HepG2 (cell line): Measurements from ENCODE around the gene MRPL18. TPM values are rescaled to one million over a fixed set of nuclear protein-coding genes. Genes with fewer than 3 reads are reported as not detected.
A peak's percentile ranks its signal among the peaks of the same experiment; 100 is the strongest.

ENCODE experiments used
- CERS6 ChIP-seq: sonication (generic); formaldehyde crosslinking; IDR thresholded peaks from 2 replicates; pipeline ENCODE4 v1.5.0; 2020; ENCODE audit warnings: missing genetic modification reagents
- FOXO1 ChIP-seq: sonication (generic); formaldehyde crosslinking; IDR thresholded peaks from 2 replicates; pipeline ENCODE4 v1.4.0; 2020; ENCODE audit warnings: missing genetic modification reagents
- HMG20A ChIP-seq: IDR thresholded peaks from 2 replicates; pipeline ENCODE4 v1.6.1; 2016; ENCODE audit warnings: borderline replicate concordance
- HOXD1 ChIP-seq: sonication (generic); formaldehyde crosslinking; IDR thresholded peaks from 2 replicates; pipeline ENCODE4 v1.5.0; 2020; ENCODE audit warnings: missing genetic modification reagents
- JUND ChIP-seq: sonication (generic); formaldehyde crosslinking; IDR thresholded peaks from 2 replicates; pipeline ENCODE4 v1.8.0; 2022; ENCODE audit warnings: mild to moderate bottlenecking, missing genetic modification reagents
- MAZ ChIP-seq, 2 experiments: sonication (generic) in 1 of 2; formaldehyde crosslinking in 1 of 2; IDR thresholded peaks; 2 replicates each; pipeline versions ENCODE4 v1.5.0 to v1.6.1; 2012 to 2020; ENCODE audit warnings: low read depth in 2 of 2, mild to moderate bottlenecking in 2 of 2, borderline replicate concordance in 1 of 2, improper control_type of control experiment in 1 of 2, low read length in 1 of 2, missing genetic modification reagents in 1 of 2, moderate library complexity in 1 of 2
- NCOA5 ChIP-seq: sonication (generic); formaldehyde crosslinking; IDR thresholded peaks from 2 replicates; pipeline ENCODE4 v1.4.0; 2020; ENCODE audit warnings: missing genetic modification reagents
- NFIC ChIP-seq: IDR thresholded peaks from 2 replicates; pipeline ENCODE4 v1.6.1; 2012; ENCODE audit warnings: mild to moderate bottlenecking, low read length, inconsistent platforms
- NONO ChIP-seq, 2 experiments: fragments of 450-650 bp in 1 of 2; sonication (generic) in 1 of 2; formaldehyde crosslinking in 1 of 2; IDR thresholded peaks in 1 of 2; conservative IDR thresholded peaks in 1 of 2; 2 replicates each; pipeline versions ENCODE4 v1.6.1 to v1.8.0; 2017 to 2022; ENCODE audit warnings: mild to moderate bottlenecking in 1 of 2, missing genetic modification reagents in 1 of 2, moderate library complexity in 1 of 2
- NR2F6 ChIP-seq, 2 experiments: IDR thresholded peaks; 2 replicates each; pipeline ENCODE4 v1.6.1; 2016; ENCODE audit warnings: antibody characterized with exemption in 1 of 2, mild to moderate bottlenecking in 1 of 2
- RAD51 ChIP-seq: fragments of 450-650 bp; IDR thresholded peaks from 2 replicates; pipeline ENCODE4 v1.6.1; 2016; ENCODE audit warnings: borderline replicate concordance
- RFXAP ChIP-seq: sonication (generic); formaldehyde crosslinking; IDR thresholded peaks from 2 replicates; pipeline ENCODE4 v1.4.0; 2020; ENCODE audit warnings: missing genetic modification reagents, borderline replicate concordance
- TAF15 ChIP-seq: fragments of 200-400 bp; formaldehyde crosslinking; IDR thresholded peaks from one replicate; pipeline ENCODE4 v1.6.1; 2018; ENCODE audit warnings: mild to moderate bottlenecking, low read depth, low read length; ENCODE audit not compliant: poor library complexity, severe bottlenecking
- ZFP62 ChIP-seq: sonication (generic); formaldehyde crosslinking; IDR thresholded peaks from 2 replicates; pipeline ENCODE4 v1.4.0; 2020; ENCODE audit warnings: missing genetic modification reagents
- ZNF124 ChIP-seq: sonication (generic); formaldehyde crosslinking; IDR thresholded peaks from 2 replicates; pipeline ENCODE4 v1.4.0; 2020; ENCODE audit warnings: missing genetic modification reagents
- ZNF180 ChIP-seq: sonication (generic); formaldehyde crosslinking; IDR thresholded peaks from 2 replicates; pipeline ENCODE4 v1.4.0; 2020; ENCODE audit warnings: low read depth, missing genetic modification reagents, borderline replicate concordance
- ZNF264 ChIP-seq: sonication (generic); formaldehyde crosslinking; IDR thresholded peaks from 2 replicates; pipeline ENCODE4 v1.4.0; 2020; ENCODE audit warnings: missing genetic modification reagents
- ZNF333 ChIP-seq: sonication (generic); formaldehyde crosslinking; IDR thresholded peaks from 2 replicates; pipeline ENCODE4 v1.4.0; 2020; ENCODE audit warnings: mild to moderate bottlenecking, missing genetic modification reagents, borderline replicate concordance
- ZNF577 ChIP-seq: sonication (generic); formaldehyde crosslinking; IDR thresholded peaks from 2 replicates; pipeline ENCODE4 v1.4.0; 2020; ENCODE audit warnings: mild to moderate bottlenecking, low read depth, missing genetic modification reagents, borderline replicate concordance
- ZNF710 ChIP-seq: sonication (generic); formaldehyde crosslinking; IDR thresholded peaks from 2 replicates; pipeline ENCODE4 v1.5.0; 2020; ENCODE audit warnings: mild to moderate bottlenecking, missing genetic modification reagents, borderline replicate concordance
- ZNF720 ChIP-seq: sonication (generic); formaldehyde crosslinking; IDR thresholded peaks from 2 replicates; pipeline ENCODE4 v1.4.0; 2020; ENCODE audit warnings: missing genetic modification reagents
- ZNF780A ChIP-seq: sonication (generic); formaldehyde crosslinking; IDR thresholded peaks from 2 replicates; pipeline ENCODE4 v1.8.0; 2022; ENCODE audit warnings: mild to moderate bottlenecking, missing genetic modification reagents, moderate library complexity
- ZNF782 ChIP-seq: sonication (generic); formaldehyde crosslinking; IDR thresholded peaks from 2 replicates; pipeline ENCODE4 v1.4.0; 2020; ENCODE audit warnings: missing genetic modification reagents, mild to moderate bottlenecking, borderline replicate concordance
- polyA plus RNA-seq, 8 experiments: library from polyadenylated mRNA; depleted of rRNA in 3 of 8; stranded (reverse) in 7 of 8; unstranded in 1 of 8; fragments of >200 nt; fragmentation: Illumina TruSeq in 4 of 8; extraction: Trizol in 4 of 8; gene quantifications; 2 replicates each; pipeline versions ENCODE4 v1.2.1 to v1.2.3, GENCODE V29; 2011 to 2016; ENCODE audit warnings: low read depth in 4 of 8, missing spikeins in 1 of 8, mixed read lengths in 1 of 8; ENCODE audit not compliant: insufficient read depth in 1 of 8
- total RNA-seq, 5 experiments: library from RNA; depleted of rRNA; stranded (reverse); fragments of >200 nt; fragmentation: Illumina TruSeq; extraction: Trizol; gene quantifications; 2 replicates each; pipeline ENCODE4 v1.2.3, GENCODE V29; 2016; ENCODE audit warnings: low read depth in 1 of 5
- TF ChIP-seq, protein P1 (sequence below): IDR thresholded peaks from 2 replicates; pipeline ENCODE4 v1.6.1; 2016; ENCODE audit warnings: missing compliant biosample characterization, missing genetic modification reagents, borderline replicate concordance

Gene MRPL18
- total and polyA plus RNA-seq, 2 of the 13 experiments (the other 11 are each of a cell fraction or from before 2014, with no cell fraction given) = 85.6 to 176 TPM

GRCh38 chr6:159789377-159790148, 704 bp upstream of the MRPL18 start, which contains the start of gene TCP1 (continued):
- TF ChIP-seq HOXD1 (CRISPR knock-in tag) = no peak
- peak; percentile 89; the same call in 1 of the 2 replicates for TF ChIP-seq ZNF780A (CRISPR knock-in tag)
- no peak for TF ChIP-seq NONO (IDR thresholded peaks at IDR 0.05)
- peak; percentile 94 for TF ChIP-seq NONO (CRISPR knock-in tag; conservative IDR thresholded peaks at IDR 0.05)
- TF ChIP-seq ZNF264 (CRISPR knock-in tag) = no peak
- TF ChIP-seq JUND (CRISPR knock-in tag) = no peak
- TF ChIP-seq ZNF577 = 0 out of 2 replicates have a peak, but pooled peaks have one; percentile 39
- 0 out of 2 replicates have a peak, but pooled peaks have one; percentile 59 for TF ChIP-seq MAZ (IDR thresholded peaks at IDR 0.05; ENCODE audit: borderline replicate concordance, low read depth, low read length)
- TF ChIP-seq MAZ (CRISPR knock-in tag; IDR thresholded peaks at IDR 0.05; ENCODE audit: low read depth) = peak; percentile 51
- 0 out of 2 replicates have a peak, but pooled peaks have one; percentile 57 for TF ChIP-seq ZNF180 (CRISPR knock-in tag)
- no peak for TF ChIP-seq RAD51
- TF ChIP-seq RFXAP (CRISPR knock-in tag) = no peak
- TF ChIP-seq HMG20A (CRISPR knock-in tag) = no peak
- no peak; the same call in 1 of the 2 replicates for TF ChIP-seq ZNF782
- no peak for TF ChIP-seq TAF15
- TF ChIP-seq, protein P1, sequence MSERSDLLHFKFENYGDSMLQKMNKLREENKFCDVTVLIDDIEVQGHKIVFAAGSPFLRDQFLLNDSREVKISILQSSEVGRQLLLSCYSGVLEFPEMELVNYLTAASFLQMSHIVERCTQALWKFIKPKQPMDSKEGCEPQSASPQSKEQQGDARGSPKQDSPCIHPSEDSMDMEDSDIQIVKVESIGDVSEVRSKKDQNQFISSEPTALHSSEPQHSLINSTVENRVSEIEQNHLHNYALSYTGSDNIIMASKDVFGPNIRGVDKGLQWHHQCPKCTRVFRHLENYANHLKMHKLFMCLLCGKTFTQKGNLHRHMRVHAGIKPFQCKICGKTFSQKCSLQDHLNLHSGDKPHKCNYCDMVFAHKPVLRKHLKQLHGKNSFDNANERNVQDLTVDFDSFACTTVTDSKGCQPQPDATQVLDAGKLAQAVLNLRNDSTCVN = peak; percentile 95
- TF ChIP-seq ZNF710 (CRISPR knock-in tag) = peak; percentile 66; the same call in 1 of the 2 replicates
- TF ChIP-seq ZFP62 (CRISPR knock-in tag) = no peak
- peak; percentile 85 for TF ChIP-seq ZNF333 (CRISPR knock-in tag)
- no peak for TF ChIP-seq NFIC
- no peak for TF ChIP-seq ZNF720
- no peak for TF ChIP-seq NR2F6 (IDR thresholded peaks at IDR 0.05)
- peak; percentile 51; the same call in 1 of the 2 replicates for TF ChIP-seq NR2F6 (CRISPR knock-in tag; IDR thresholded peaks at IDR 0.05)
- TF ChIP-seq FOXO1 (CRISPR knock-in tag) = peak; percentile 75
- TF ChIP-seq CERS6 (CRISPR knock-in tag) = no peak
- TF ChIP-seq ZNF124 (CRISPR knock-in tag) = peak; percentile 30; the same call in 1 of the 2 replicates
- no peak for TF ChIP-seq NCOA5
